Measurements from ENCODE around the gene ABHD17C. TPM values are rescaled to one million over a fixed set of nuclear protein-coding genes. Genes with fewer than 3 reads are reported as not detected.

ABHD17C gene
- total and polyA plus RNA-seq, 2 donors from 2014 or later, result 18.8 to 20.6 TPM

GRCh38 chr15:80730387-80730786 is 35.3 kb downstream of the ABHD17C start:
- no peak for TF ChIP-seq CTCF (IDR thresholded peaks at IDR 0.05; ENCODE audit: borderline replicate concordance, extremely low read depth, insufficient read depth)
- no peaks in the 10 kb centered on the region for H3K4me1 ChIP-seq (ENCODE audit: control insufficient read depth in 2 of 3, insufficient read depth in 2 of 3, low read depth in 1 of 3, low read length in 3 of 3)
- FAIRE-seq, result no peak
- H3K4me3 ChIP-seq (ENCODE audit: low read length in 3 of 3), result no peak overlapping the region
- DNase-seq, result no peak
- no peak overlapping the region for H3K9ac ChIP-seq (ENCODE audit: low read length in 3 of 3)
- H3K36me3 ChIP-seq (ENCODE audit: control insufficient read depth in 2 of 3, insufficient read depth in 3 of 3, low read length in 3 of 3), result no peaks in the 10 kb centered on the region
- H3K9me3 ChIP-seq (ENCODE audit: control insufficient read depth in 2 of 3, insufficient read depth in 1 of 3, low read length in 3 of 3), result no peaks in the 10 kb centered on the region
- H3K27me3 ChIP-seq (ENCODE audit: control insufficient read depth, insufficient read depth, low read length), result no peaks in the 10 kb centered on the region
- no peak overlapping the region for H3K27ac ChIP-seq (ENCODE audit: low read depth in 2 of 2, low read length in 2 of 2)
- intact Hi-C loops (cut with DNase I), result no loop called here

DNA sequence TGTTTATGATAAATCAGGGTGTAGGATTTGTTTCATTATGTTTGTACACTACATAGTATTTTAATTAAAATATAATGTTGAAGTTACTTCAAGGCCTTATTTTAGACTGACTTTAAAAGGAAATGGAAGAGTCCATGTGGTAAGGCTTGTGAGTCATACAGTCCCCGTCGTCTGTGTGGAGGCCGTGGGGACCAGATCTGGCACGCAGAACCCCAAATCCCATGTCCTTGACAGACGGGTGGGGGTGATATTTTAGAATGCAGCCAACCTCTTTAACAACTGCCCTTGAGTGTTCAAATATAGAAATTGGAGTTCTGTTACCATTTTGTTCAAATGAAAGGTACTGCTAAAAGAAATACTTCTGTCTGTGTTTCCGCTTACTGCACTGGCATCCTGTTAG is 35.8 kb downstream of the ABHD17C start:
- no peak overlapping the region for H3K27ac ChIP-seq (ENCODE audit: low read depth in 2 of 2, low read length in 2 of 2)
- no peaks in the 10 kb centered on the region for H3K27me3 ChIP-seq (ENCODE audit: control insufficient read depth, insufficient read depth, low read length)
- no peak overlapping the region for H3K9ac ChIP-seq (ENCODE audit: low read length in 3 of 3)
- no peak for DNase-seq
- intact Hi-C loops (cut with DNase I), result no loop called here
- H3K4me1 ChIP-seq (ENCODE audit: control insufficient read depth in 2 of 3, insufficient read depth in 2 of 3, low read depth in 1 of 3, low read length in 3 of 3), result no peaks in the 10 kb centered on the region
- no peaks in the 10 kb centered on the region for H3K9me3 ChIP-seq (ENCODE audit: control insufficient read depth in 2 of 3, insufficient read depth in 1 of 3, low read length in 3 of 3)
- no peak overlapping the region for H3K4me3 ChIP-seq (ENCODE audit: low read length in 3 of 3)
- no peak for FAIRE-seq
- no peaks in the 10 kb centered on the region for H3K36me3 ChIP-seq (ENCODE audit: control insufficient read depth in 2 of 3, insufficient read depth in 3 of 3, low read length in 3 of 3)
- no peak for TF ChIP-seq CTCF (IDR thresholded peaks at IDR 0.05; ENCODE audit: borderline replicate concordance, extremely low read depth, insufficient read depth)

DNA sequence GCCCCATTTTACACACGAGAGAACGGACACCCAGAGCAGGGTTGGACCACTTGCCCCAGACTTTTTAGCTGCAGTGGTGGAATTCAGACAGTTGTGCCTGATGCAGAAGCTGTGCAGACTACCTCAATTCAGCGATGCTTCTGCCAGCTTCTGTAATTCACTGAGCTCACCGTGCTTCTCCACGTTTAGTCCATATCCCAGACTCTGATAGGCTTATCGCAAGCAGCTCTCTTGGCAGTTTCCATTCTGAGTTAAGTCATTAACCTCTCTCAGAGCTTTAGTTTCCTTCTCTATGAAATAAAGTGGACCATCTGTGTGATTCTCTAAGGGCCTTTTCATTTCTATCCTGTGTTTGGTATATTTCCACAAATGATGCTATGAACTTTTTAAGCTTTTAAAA is 37.1 kb downstream of the ABHD17C start:
- intact Hi-C loops (cut with DNase I), result no loop called here
- no peak overlapping the region for H3K27ac ChIP-seq (ENCODE audit: low read depth in 2 of 2, low read length in 2 of 2)
- no peaks in the 10 kb centered on the region for H3K9me3 ChIP-seq (ENCODE audit: control insufficient read depth in 2 of 3, insufficient read depth in 1 of 3, low read length in 3 of 3)
- no peak overlapping the region for H3K4me3 ChIP-seq (ENCODE audit: low read length in 3 of 3)
- DNase-seq, result no peak
- no peaks in the 10 kb centered on the region for H3K27me3 ChIP-seq (ENCODE audit: control insufficient read depth, insufficient read depth, low read length)
- no peak for FAIRE-seq
- H3K9ac ChIP-seq (ENCODE audit: low read length in 3 of 3), result no peak overlapping the region
- H3K4me1 ChIP-seq (ENCODE audit: control insufficient read depth in 2 of 3, insufficient read depth in 2 of 3, low read depth in 1 of 3, low read length in 3 of 3), result peaks cover 0 to 3% (median 3%) of the 10 kb centered on the region in 3 donors
- TF ChIP-seq CTCF (IDR thresholded peaks at IDR 0.05; ENCODE audit: borderline replicate concordance, extremely low read depth, insufficient read depth), result no peak
- no peaks in the 10 kb centered on the region for H3K36me3 ChIP-seq (ENCODE audit: control insufficient read depth in 2 of 3, insufficient read depth in 3 of 3, low read length in 3 of 3)

DNA sequence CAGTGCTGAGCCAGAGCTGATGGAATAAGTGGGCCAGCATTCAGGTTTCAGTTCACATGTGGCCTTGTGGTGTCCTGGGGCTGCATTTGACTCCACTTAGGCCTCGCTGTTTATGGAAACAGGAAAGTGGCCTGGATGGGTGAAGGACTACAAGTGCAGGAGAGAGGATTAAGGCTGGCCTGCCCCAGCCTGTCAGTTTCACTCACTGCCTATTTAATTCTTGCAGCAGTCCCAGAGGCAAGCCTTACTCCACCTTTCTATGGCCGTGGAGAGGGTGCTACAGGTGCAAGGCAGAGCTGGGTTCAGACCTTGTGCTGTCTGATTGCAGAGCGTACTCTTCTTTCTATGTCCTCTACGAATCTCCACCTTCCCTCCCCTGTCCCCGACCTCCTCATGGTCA is 37.7 kb downstream of the ABHD17C start:
- intact Hi-C loops (cut with DNase I), result no loop called here
- TF ChIP-seq CTCF (IDR thresholded peaks at IDR 0.05; ENCODE audit: borderline replicate concordance, extremely low read depth, insufficient read depth), result no peak
- no peak for FAIRE-seq
- Histone ChIP-seq H3K27ac (ENCODE audit: low read depth in 2 of 2, low read length in 2 of 2) (peak overlapping the region in 1 of 2 donors; percentile 5), H3K27me3 (ENCODE audit: control insufficient read depth, insufficient read depth, low read length) (no peaks in the 10 kb centered on the region), H3K9ac (ENCODE audit: low read length in 3 of 3) (peak overlapping the region in 1 of 3 donors; percentile 24), H3K9me3 (ENCODE audit: control insufficient read depth in 2 of 3, insufficient read depth in 1 of 3, low read length in 3 of 3) (no peaks in the 10 kb centered on the region), H3K4me1 (ENCODE audit: control insufficient read depth in 2 of 3, insufficient read depth in 2 of 3, low read depth in 1 of 3, low read length in 3 of 3) (peaks cover 0 to 3% (median 3%) of the 10 kb centered on the region in 3 donors), H3K4me3 (ENCODE audit: low read length in 3 of 3) (no peak overlapping the region), H3K36me3 (ENCODE audit: control insufficient read depth in 2 of 3, insufficient read depth in 3 of 3, low read length in 3 of 3) (no peaks in the 10 kb centered on the region)
- no peak for DNase-seq

All from kidney (tissue), 14 donors.